NCI-H187 treated with DMSO at 0.1 percent for 48 hours (cell line): ENCODE results near the gene GRIFIN.

Experiments
- DNase-seq: peaks from one replicate; lab custom pipeline; 2025; lab: John Stamatoyannopoulos, UW

The GRIFIN gene

GRCh38 chr7:2432910-2433712 lies 43.1 kb downstream of the GRIFIN start:
- DNase-seq = no peak

GRCh38 chr7:2431260-2431867 lies 44.8 kb downstream of the GRIFIN start:
- DNase-seq = no peak

GRCh38 chr7:2425749-2426148 lies 50.4 kb downstream of the GRIFIN start:
- DNase-seq = no peak
